ENCODE measurements around the gene TMEM154. TPM values are rescaled to one million over a fixed set of nuclear protein-coding genes. Genes with fewer than 3 reads are reported as not detected.

Gene TMEM154
- total RNA-seq, 1 experiment from 2014 or later = 4.2 TPM

- DNase-seq (ENCODE audit: extremely low read depth, low read depth) = peak; percentile 21
These were observed 39.5 kb downstream of the TMEM154 start for GRCh38 chr4:152640058-152640921.

GRCh38 chr4:152635851-152636250 lies 43.9 kb downstream of the TMEM154 start:
- DNase-seq (ENCODE audit: extremely low read depth, low read depth) = no peak

DNA sequence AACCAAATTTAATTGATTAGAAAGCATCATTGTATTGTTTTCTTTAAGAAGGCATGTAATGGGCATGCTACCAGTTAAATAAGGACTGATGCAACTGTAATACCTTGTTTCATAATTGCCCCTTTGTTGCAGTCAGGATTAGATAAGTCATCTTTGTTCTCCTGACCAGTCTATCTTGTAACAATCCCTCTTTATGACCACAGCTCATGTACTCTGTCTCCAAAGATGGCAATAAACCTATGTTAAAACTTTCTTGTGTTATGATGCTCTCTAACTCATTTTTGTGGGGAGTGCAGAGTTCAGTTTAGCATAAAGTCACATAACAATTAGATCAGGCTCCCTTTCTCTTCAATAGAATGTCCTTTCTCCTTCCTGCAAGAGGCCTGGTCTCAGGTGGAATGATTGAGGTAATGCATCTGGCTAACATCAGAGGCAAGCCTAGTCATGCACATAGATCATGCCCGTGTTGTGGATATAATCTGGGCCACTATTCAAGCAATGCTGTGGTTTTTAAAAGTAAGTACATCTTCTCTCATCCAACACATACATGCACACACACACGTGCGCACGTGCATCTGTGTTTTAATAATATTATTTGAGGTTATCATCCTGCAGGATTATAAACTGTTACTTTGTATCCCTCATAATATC lies 45.6 kb downstream of the TMEM154 start:
- DNase-seq (ENCODE audit: extremely low read depth, low read depth) = no peak

DNA sequence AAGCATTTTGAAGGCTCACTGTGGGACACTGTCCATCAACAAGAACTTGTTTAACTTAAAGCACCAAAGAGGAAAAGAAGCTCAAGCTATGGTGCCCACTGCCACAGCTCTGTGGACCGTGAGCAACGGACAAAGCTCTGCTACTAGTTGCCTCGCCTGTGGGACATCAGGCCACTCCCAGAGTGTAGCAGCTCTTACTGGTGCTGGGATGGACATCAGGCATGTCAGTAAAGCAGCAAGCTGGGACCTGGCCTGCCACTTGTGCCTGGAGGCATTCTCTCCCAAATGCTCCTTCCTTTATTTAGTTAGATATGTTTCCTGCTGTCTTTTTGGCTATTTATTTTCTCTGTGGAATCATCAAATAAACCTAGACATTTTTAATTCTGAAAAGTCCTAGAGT lies 46.7 kb downstream of the TMEM154 start:
- DNase-seq (ENCODE audit: extremely low read depth, low read depth) = no peak

DNA sequence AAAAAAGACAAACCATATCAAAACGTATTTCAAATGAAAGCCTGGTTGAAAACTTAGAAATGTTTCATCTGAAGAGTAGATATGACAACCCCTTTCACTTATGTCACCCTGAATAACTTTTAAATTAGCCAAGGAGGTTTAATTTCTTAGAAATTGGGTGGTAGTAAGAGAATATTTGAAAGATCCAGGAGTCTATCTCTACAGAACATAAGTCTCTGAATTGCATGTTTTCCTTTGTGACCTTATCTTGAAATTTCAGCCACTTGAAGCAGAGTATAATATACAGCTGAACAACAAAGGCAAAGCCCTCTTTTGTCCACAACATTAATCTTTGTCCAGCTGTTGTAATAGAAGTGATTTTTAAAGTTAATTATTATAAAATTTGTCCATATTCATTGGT lies 49.5 kb downstream of the TMEM154 start:
- DNase-seq (ENCODE audit: extremely low read depth, low read depth) = no peak

DNA sequence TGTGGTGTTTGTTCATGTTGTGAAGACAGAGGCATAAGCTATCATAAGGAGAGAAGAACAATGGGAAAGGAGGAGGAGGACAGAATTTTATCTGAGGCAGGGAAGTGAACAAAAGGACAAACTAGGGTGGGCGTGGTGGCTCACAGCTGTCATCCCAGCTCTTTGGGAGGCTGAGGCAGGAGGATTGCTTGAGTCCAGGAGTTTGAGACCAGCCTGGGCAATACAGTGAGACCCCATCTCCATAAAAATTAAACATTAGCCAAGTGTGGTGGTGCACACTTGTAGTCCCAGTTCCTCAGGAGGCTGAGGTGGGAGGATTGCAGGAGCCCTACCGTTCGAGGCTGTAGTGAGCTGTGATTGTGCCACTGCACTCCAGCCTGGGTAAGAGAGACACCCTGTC lies 49.9 kb downstream of the TMEM154 start:
- DNase-seq (ENCODE audit: extremely low read depth, low read depth) = no peak

GRCh38 chr4:152628128-152628527 lies 51.7 kb downstream of the TMEM154 start:
- DNase-seq (ENCODE audit: extremely low read depth, low read depth) = no peak

GRCh38 chr4:152626790-152627189 lies 53.0 kb downstream of the TMEM154 start:
- DNase-seq (ENCODE audit: extremely low read depth, low read depth) = no peak

- DNase-seq (ENCODE audit: extremely low read depth, low read depth) = no peak
These were observed 58.9 kb downstream of the TMEM154 start for GRCh38 chr4:152620915-152621314.

GRCh38 chr4:152620218-152620617 lies 59.6 kb downstream of the TMEM154 start:
- no peak for DNase-seq (ENCODE audit: extremely low read depth, low read depth)

GRCh38 chr4:152619556-152619955 lies 60.2 kb downstream of the TMEM154 start:
- no peak for DNase-seq (ENCODE audit: extremely low read depth, low read depth)

DNA sequence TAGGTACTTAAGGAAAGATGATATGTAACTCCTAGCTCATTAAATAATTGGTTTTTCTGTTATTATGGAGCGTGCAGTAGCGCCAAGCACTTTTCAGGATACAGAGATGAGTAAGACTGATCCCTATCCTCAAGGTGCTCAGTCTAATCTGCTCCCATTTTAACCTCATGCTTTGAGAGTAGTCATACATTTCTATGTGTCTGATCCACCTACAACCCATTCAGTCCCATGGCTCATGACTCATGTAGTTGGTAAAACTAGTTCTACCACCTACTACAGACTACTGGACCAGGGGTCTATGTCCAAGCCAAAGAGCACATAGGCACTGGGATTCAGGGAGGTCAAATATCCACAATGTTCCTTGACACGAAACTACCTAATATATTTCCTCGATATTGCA lies 60.8 kb downstream of the TMEM154 start:
- DNase-seq (ENCODE audit: extremely low read depth, low read depth) = no peak

GRCh38 chr4:152616804-152617203 lies 63.0 kb downstream of the TMEM154 start:
- no peak for DNase-seq (ENCODE audit: extremely low read depth, low read depth)

- DNase-seq (ENCODE audit: extremely low read depth, low read depth) = no peak
These were observed 65.7 kb downstream of the TMEM154 start for GRCh38 chr4:152613841-152614721.

DNA sequence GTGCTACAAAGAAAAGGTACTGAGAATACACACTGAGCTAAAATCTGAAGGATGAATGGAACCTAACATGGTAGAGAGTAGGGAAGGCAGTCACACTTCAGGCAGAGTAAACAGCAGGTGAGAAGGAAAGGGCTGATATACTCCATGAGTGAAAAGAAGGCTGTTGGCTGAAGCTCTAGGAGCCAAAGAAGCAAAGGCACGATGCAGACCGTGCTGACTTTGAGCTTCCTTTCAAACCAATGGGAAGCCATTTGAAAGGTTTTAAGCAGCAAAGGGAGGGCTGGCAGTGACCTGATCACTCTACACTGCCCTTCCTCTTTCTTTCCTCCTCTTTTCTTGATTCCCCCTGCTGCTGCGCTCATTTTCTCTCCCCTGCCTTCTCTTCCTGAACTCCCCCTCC lies 66.4 kb downstream of the TMEM154 start:
- DNase-seq (ENCODE audit: extremely low read depth, low read depth) = no peak

DNA sequence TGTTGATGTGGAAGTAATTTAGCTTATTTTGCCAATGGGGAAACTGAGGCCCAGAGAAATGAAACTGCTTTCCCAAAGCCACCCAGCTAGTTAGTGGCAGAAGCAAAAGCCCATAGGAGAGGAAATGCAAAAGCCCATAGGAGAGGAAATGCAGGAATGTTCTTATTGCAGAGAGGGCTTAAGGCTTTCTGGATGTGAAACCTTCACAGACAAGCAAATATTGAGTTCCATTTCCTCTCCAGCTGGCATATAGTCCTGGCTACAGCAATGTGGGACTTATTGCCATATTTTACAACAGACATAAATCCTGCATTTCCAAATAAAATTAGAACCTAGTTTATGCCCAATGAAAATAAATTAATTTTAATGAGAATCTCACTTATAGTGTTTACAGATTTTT lies 69.7 kb downstream of the TMEM154 start:
- DNase-seq (ENCODE audit: extremely low read depth, low read depth) = no peak

- no peak for DNase-seq (ENCODE audit: extremely low read depth, low read depth)
These were observed 70.3 kb downstream of the TMEM154 start for GRCh38 chr4:152609481-152609880.

- DNase-seq (ENCODE audit: extremely low read depth, low read depth) = no peak
These were observed 72.6 kb downstream of the TMEM154 start for GRCh38 chr4:152607178-152607577.

- no peak for DNase-seq (ENCODE audit: extremely low read depth, low read depth)
These were observed 73.0 kb downstream of the TMEM154 start for GRCh38 chr4:152606753-152607152.

GRCh38 chr4:152605641-152606335 lies 74.0 kb downstream of the TMEM154 start:
- DNase-seq (ENCODE audit: extremely low read depth, low read depth) = no peak

- no peak for DNase-seq (ENCODE audit: extremely low read depth, low read depth)
These were observed 74.8 kb downstream of the TMEM154 start for GRCh38 chr4:152605031-152605430.
